H1 (cell line): ENCODE data around the gene PLEKHG2. TPM values are rescaled to one million over a fixed set of nuclear protein-coding genes. Genes with fewer than 3 reads are reported as not detected.
A peak's percentile ranks its signal among the peaks of the same experiment; 100 is the strongest.

Experiments used
- CTCF ChIA-PET: fragments of 300-600 bp; sonication (Branson Sonifier 250); formaldehyde crosslinking; loops from one replicate; lab custom pipeline; 2021; ENCODE audit not compliant: partially characterized antibody; lab: Charles Lee
- POLR2A ChIA-PET: fragments of 300-600 bp; sonication (Branson Sonifier 250); formaldehyde crosslinking; loops from one replicate; lab custom pipeline; 2021; ENCODE audit warnings: inconsistent platforms; ENCODE audit not compliant: partially characterized antibody; lab: Charles Lee
- DNase-seq, 2 experiments: peaks; one replicate each; pipeline versions ENCODE4 v3.0.0 to v3.0.0-alpha.2; 2010 to 2022; ENCODE audit warnings: low spot score in 2 of 2, low read depth in 1 of 2, mixed read lengths in 1 of 2
- FAIRE-seq: peaks from 2 replicates; lab custom pipeline; 2011; peaks lifted over from hg19 to GRCh38; lab: Jason Lieb, UNC
- H2AFZ ChIP-seq: 2 replicates; pipeline ENCODE4 v1.8.1; 2012; ENCODE audit warnings: low read length, inconsistent platforms
- H2AK5ac ChIP-seq: 2 replicates; pipeline ENCODE4 v1.6.1; 2013; ENCODE audit warnings: low read depth, low read length
- H2BK120ac ChIP-seq: replicated peaks from 2 replicates; pipeline ENCODE3; 2013; ENCODE audit warnings: low read depth, low read length, inconsistent platforms
- H2BK12ac ChIP-seq: 2 replicates; pipeline ENCODE4 v1.6.1; 2013; ENCODE audit warnings: low read depth, low read length
- H2BK15ac ChIP-seq: 2 replicates; pipeline ENCODE4 v1.6.1; 2013; ENCODE audit warnings: low read length
- H2BK20ac ChIP-seq: 2 replicates; pipeline ENCODE4 v1.6.1; 2013; ENCODE audit warnings: low read length
- H2BK5ac ChIP-seq: 2 replicates; pipeline ENCODE4 v1.6.1; 2013; ENCODE audit warnings: low read depth, low read length
- H3K14ac ChIP-seq: 2 replicates; pipeline ENCODE4 v1.6.1; 2013; ENCODE audit warnings: inconsistent platforms; ENCODE audit not compliant: insufficient read length
- H3K18ac ChIP-seq: 2 replicates; pipeline ENCODE4 v1.6.1; 2013; ENCODE audit warnings: low read length; ENCODE audit errors: extremely low read depth
- H3K23ac ChIP-seq: 2 replicates; pipeline ENCODE4 v1.6.1; 2013; ENCODE audit warnings: inconsistent platforms; ENCODE audit not compliant: insufficient read length
- H3K23me2 ChIP-seq: 2 replicates; pipeline ENCODE4 v1.6.1; 2013; ENCODE audit warnings: low read depth, low read length
- H3K27ac ChIP-seq: 2 replicates; pipeline ENCODE4 v1.6.1; 2011; ENCODE audit warnings: low read depth, low read length, inconsistent platforms
- H3K27me3 ChIP-seq, 4 experiments: replicated peaks in 1 of 4; 1 replicate in 1 of 4; 2 replicates in 3 of 4; pipeline versions ENCODE4 v1.6.1 to v1.8.1; 2011 to 2013; ENCODE audit warnings: low read length in 3 of 4, mild to moderate bottlenecking in 3 of 4, inconsistent platforms in 2 of 4, mixed read lengths in 2 of 4, moderate library complexity in 1 of 4; ENCODE audit not compliant: control insufficient read depth in 3 of 4, insufficient read depth in 3 of 4; ENCODE audit errors: extremely low read depth in 1 of 4
- H3K36me3 ChIP-seq, 4 experiments: 2 replicates each; pipeline versions ENCODE4 v1.6.1 to v1.8.1; 2011 to 2013; ENCODE audit warnings: mild to moderate bottlenecking in 4 of 4, low read length in 3 of 4, moderate library complexity in 2 of 4, control low read depth in 1 of 4, inconsistent platforms in 1 of 4; ENCODE audit not compliant: insufficient read depth in 4 of 4, control insufficient read depth in 2 of 4
- H3K4ac ChIP-seq: replicated peaks from 2 replicates; pipeline ENCODE3; 2013; ENCODE audit warnings: low read length, low read depth, mixed read lengths, inconsistent platforms; ENCODE audit not compliant: insufficient read length
- H3K4me1 ChIP-seq, 4 experiments: replicated peaks in 1 of 4; 1 replicate in 1 of 4; 2 replicates in 3 of 4; pipeline versions ENCODE4 v1.6.1 to v1.8.1; 2011 to 2013; ENCODE audit warnings: low read length in 3 of 4, inconsistent platforms in 2 of 4, mixed read lengths in 1 of 4; ENCODE audit not compliant: insufficient read depth in 4 of 4, control insufficient read depth in 3 of 4
- H3K4me2 ChIP-seq, 2 experiments: 2 replicates each; pipeline versions ENCODE4 v1.6.1 to v1.8.1; 2011 to 2013; ENCODE audit warnings: low read depth in 2 of 2, low read length in 2 of 2, control low read depth in 1 of 2, inconsistent platforms in 1 of 2, mild to moderate bottlenecking in 1 of 2; ENCODE audit not compliant: insufficient read depth in 1 of 2
- H3K4me3 ChIP-seq, 4 experiments: fragments of 200-600, 300-600 bp in 1 of 4; sonication (generic), shearing (Covaris generic), sonication (Bioruptor Twin) in 1 of 4; 2 replicates each; pipeline versions ENCODE4 v1.5.1 to v1.8.1; 2011 to 2016; ENCODE audit warnings: low read length in 4 of 4, low read depth in 3 of 4, control low read depth in 2 of 4, inconsistent platforms in 2 of 4, mild to moderate bottlenecking in 2 of 4, mixed read lengths in 1 of 4, moderate library complexity in 1 of 4; ENCODE audit not compliant: insufficient read depth in 2 of 4; ENCODE audit errors: extremely low read depth in 1 of 4
- H3K56ac ChIP-seq: replicated peaks from 2 replicates; pipeline ENCODE3; 2013; ENCODE audit warnings: low read depth, mild to moderate bottlenecking, mixed read lengths, low read length, inconsistent platforms; ENCODE audit not compliant: insufficient read length
- H3K79me1 ChIP-seq: 2 replicates; pipeline ENCODE4 v1.6.1; 2013; ENCODE audit warnings: low read depth, low read length, control low read depth
- H3K79me2 ChIP-seq, 2 experiments: 2 replicates each; pipeline versions ENCODE4 v1.6.1 to v1.8.1; 2012 to 2013; ENCODE audit warnings: low read length in 2 of 2, mild to moderate bottlenecking in 2 of 2, inconsistent platforms in 1 of 2; ENCODE audit not compliant: insufficient read depth in 2 of 2, control insufficient read depth in 1 of 2
- H3K9ac ChIP-seq, 4 experiments: replicated peaks in 1 of 4; 1 replicate in 1 of 4; 2 replicates in 3 of 4; pipeline versions ENCODE4 v1.6.1 to v1.8.1; 2011 to 2013; ENCODE audit warnings: low read depth in 3 of 4, low read length in 3 of 4, control low read depth in 2 of 4, mild to moderate bottlenecking in 2 of 4, moderate library complexity in 2 of 4, inconsistent platforms in 1 of 4; ENCODE audit errors: extremely low read depth in 1 of 4
- H3K9me3 ChIP-seq, 2 experiments: 2 replicates each; pipeline versions ENCODE4 v1.6.1 to v1.8.1; 2012 to 2013; ENCODE audit warnings: mild to moderate bottlenecking in 2 of 2, moderate library complexity in 2 of 2, control low read depth in 1 of 2, inconsistent platforms in 1 of 2, low read depth in 1 of 2, low read length in 1 of 2, mixed read lengths in 1 of 2; ENCODE audit not compliant: insufficient read depth in 2 of 2
- H4K20me1 ChIP-seq, 2 experiments: replicated peaks in 1 of 2; 2 replicates each; pipeline versions ENCODE3 to v1.8.1; 2011 to 2013; ENCODE audit warnings: inconsistent platforms in 2 of 2, low read length in 2 of 2, mild to moderate bottlenecking in 1 of 2; ENCODE audit not compliant: insufficient read depth in 2 of 2, control insufficient read depth in 1 of 2
- H4K5ac ChIP-seq: 2 replicates; pipeline ENCODE4 v1.6.1; 2013; ENCODE audit warnings: low read length, low read depth, mixed read lengths, inconsistent platforms; ENCODE audit not compliant: insufficient read length
- H4K8ac ChIP-seq: 2 replicates; pipeline ENCODE4 v1.8.0; 2013; ENCODE audit warnings: mild to moderate bottlenecking, moderate library complexity, low read length, inconsistent platforms; ENCODE audit not compliant: insufficient read depth; ENCODE audit errors: extremely low read depth
- H4K91ac ChIP-seq: replicated peaks from 2 replicates; pipeline ENCODE3; 2013; ENCODE audit warnings: low read length, mixed read lengths, inconsistent platforms; ENCODE audit not compliant: insufficient read length
- POLR2A ChIP-seq, 2 experiments: IDR thresholded peaks; 1 replicate in 1 of 2; 2 replicates in 1 of 2; pipeline ENCODE4 v1.6.1; 2011; ENCODE audit warnings: low read depth in 2 of 2, low read length in 2 of 2, mild to moderate bottlenecking in 2 of 2; ENCODE audit errors: control extremely low read depth in 1 of 2
- SP2 ChIP-seq: IDR thresholded peaks from 2 replicates; pipeline ENCODE4 v1.6.1; 2012; ENCODE audit warnings: mild to moderate bottlenecking, low read length, inconsistent platforms
- WGBS, 2 experiments: shearing (Covaris generic) in 1 of 2; methylation state at CpG; one replicate each; pipeline versions ENCODE4 v1.1.6 to v1.1.7; 2013 to 2015; ENCODE audit warnings: low lambda C conversion rate in 2 of 2, mixed read lengths in 2 of 2, inconsistent platforms in 1 of 2, low coverage in 1 of 2, missing lambda C conversion rate in 1 of 2; ENCODE audit not compliant: insufficient replicate concordance in 2 of 2, insufficient coverage in 1 of 2, insufficient read length in 1 of 2; ENCODE audit errors: extremely low coverage in 1 of 2, missing lambda C conversion rate in 1 of 2; 5-methylcytosine and 5-hydroxymethylcytosine counted together
- polyA plus RNA-seq, 7 experiments: library from polyadenylated mRNA; depleted of rRNA in 3 of 7; stranded (reverse) in 5 of 7; unstranded in 2 of 7; fragments of >200 nt in 5 of 7; fragments of 200-250 nt in 2 of 7; gene quantifications; 1 replicate in 5 of 7; 2 replicates in 1 of 7; 4 replicates in 1 of 7; pipeline versions ENCODE4 v1.2.1 to v1.2.3, GENCODE V29; 2011 to 2013; ENCODE audit warnings: missing spikeins in 2 of 7, mixed read lengths in 2 of 7
- total RNA-seq: library from RNA; stranded (reverse); fragmentation: NEBNext Ultra II Directional; extraction: Animal tissue kit (Norgen Biotek cat#: 25700); gene quantifications from 2 replicates; pipeline ENCODE4 v1.2.1, GENCODE V29; 2021

The PLEKHG2 gene
- total and polyA plus RNA-seq, 2 of the 8 experiments (the other 6 are each of a cell fraction or from before 2014, with no cell fraction given), result 16.9 to 65.7 TPM

- CTCF ChIA-PET, result interaction anchor here (0.7 to 3.9 kb wide), 8 partner anchors 7 to 459 kb away, joined by 3 to 16 read pairs (median 4); partner anchors contain the start of gene RPS16
Measured at GRCh38 chr19:39420769-39421168, 8.3 kb downstream of the PLEKHG2 start.

More at GRCh38 chr19:39420769-39421168, 8.3 kb downstream of the PLEKHG2 start:
- Histone ChIP-seq H3K27me3 (no peaks in the 10 kb centered on the region), H2BK15ac (no peak overlapping the region), H3K4ac (no peak overlapping the region), H3K36me3 (peaks cover 17 to 55% (median 40%) of the 10 kb centered on the region in 4 experiments), H2AK5ac (no peak overlapping the region), H3K56ac (no peak overlapping the region), H3K14ac (no peak overlapping the region), H2BK120ac (no peak overlapping the region), H2AFZ (no peak overlapping the region), H3K18ac (no peak overlapping the region), H3K9ac (no peak overlapping the region), H3K27ac (no peak overlapping the region), H3K4me3 (no peak overlapping the region), H3K23me2 (peaks cover 3% of the 10 kb centered on the region; the same call in 1 of the 2 replicates), H3K79me2 (peaks cover 0 to 3% of the 10 kb centered on the region in 2 experiments; a peak in 1 of 4 replicates), H3K23ac (no peak overlapping the region), H3K4me2 (no peak overlapping the region)
- no peak for DNase-seq
- WGBS, 2 experiments, result 92% methylated on average over 11 of the region's 15 CpGs; no CpG with 5 or more reads in 1 of the 2 experiments
- TF ChIP-seq SP2 (no peak), POLR2A (IDR thresholded peaks at IDR 0.05; ENCODE audit: control extremely low read depth in 1 of 2, low read depth in 2 of 2, low read length in 2 of 2) (peak in 1 of 2 experiments; percentile 39; a peak in 1 of 3 replicates)
- TF ChIP-seq, all 59 proteins: peak for 1
- H3K9me3 ChIP-seq, result no peaks in the 10 kb centered on the region
- no peak overlapping the region for H4K8ac ChIP-seq
- H2BK20ac ChIP-seq, result no peak overlapping the region
- FAIRE-seq, result no peak
- no peaks in the 10 kb centered on the region; a peak in 1 of 7 replicates for H3K4me1 ChIP-seq
- H4K5ac ChIP-seq, result no peak overlapping the region
- POLR2A ChIA-PET, result interaction anchor here (0.6 to 25.7 kb wide), 9 partner anchors 9 to 182 kb away, joined by 3 to 1154 read pairs (median 3); partner anchors contain the start of genes PLEKHG2, RPS16, SELENOV and SUPT5H
- H2BK12ac ChIP-seq, result no peak overlapping the region
- no peak overlapping the region for H4K91ac ChIP-seq
- peaks cover 5 to 13% of the 10 kb centered on the region in 2 experiments for H4K20me1 ChIP-seq
- no peak overlapping the region for H2BK5ac ChIP-seq
- H3K79me1 ChIP-seq, result no peaks in the 10 kb centered on the region; the same call in 1 of the 2 replicates
